HEK293 (cell line): Measurements from ENCODE around the gene CADPS.

ENCODE experiments used
- CTCF ChIP-seq: fragments of 450-650 bp; formaldehyde crosslinking; IDR thresholded peaks from 2 replicates; pipeline ENCODE4 v1.5.1; 2016; ENCODE audit warnings: missing biosample characterization, missing genetic modification characterization
- ZNF274 ChIP-seq, 2 experiments: fragments of 200-500 bp in 1 of 2; fragments of 450-650 bp in 1 of 2; sonication (Bioruptor generic) in 1 of 2; formaldehyde crosslinking in 1 of 2; IDR thresholded peaks; 2 replicates each; pipeline versions ENCODE4 v1.5.1 to v1.6.1; 2014 to 2016; ENCODE audit warnings: borderline replicate concordance in 1 of 2, inconsistent platforms in 1 of 2, low read length in 1 of 2, missing biosample characterization in 1 of 2, missing genetic modification characterization in 1 of 2
- ZNF664 ChIP-seq: fragments of 450-650 bp; formaldehyde crosslinking; IDR thresholded peaks from 2 replicates; pipeline ENCODE4 v1.5.1; 2016; ENCODE audit warnings: missing biosample characterization, missing genetic modification characterization
- ZNF791 ChIP-seq: fragments of 450-650 bp; formaldehyde crosslinking; IDR thresholded peaks from 2 replicates; pipeline ENCODE4 v1.5.1; 2016; ENCODE audit warnings: missing biosample characterization, missing genetic modification characterization

- TF ChIP-seq CTCF (tag by site-specific recombination) (no peak), ZNF274 (IDR thresholded peaks at IDR 0.05; ENCODE audit: low read length) (no peak), ZNF274 (tag by site-specific recombination; IDR thresholded peaks at IDR 0.05; ENCODE audit: borderline replicate concordance) (no peak), ZNF664 (tag by site-specific recombination) (no peak), ZNF791 (tag by site-specific recombination) (no peak)
Observed at GRCh38 chr3:62918131-62918530, 42.9 kb upstream of the CADPS start.
